Cardiac septum (tissue), 1 donor: Measurements from ENCODE around the gene IL20. TPM values are rescaled to one million over a fixed set of nuclear protein-coding genes. Genes with fewer than 3 reads are reported as not detected.

Experiments used
- DNase-seq: peaks from one replicate; pipeline ENCODE4 v3.0.0-alpha.2; 2020; ENCODE audit warnings: low spot score
- intact Hi-C: fragments of 100-400 bp; cut with DNase I; formaldehyde crosslinking; loops from one replicate; pipeline ENCODE4 v1.14.0; 2022
- total RNA-seq: library from RNA; stranded (reverse); fragmentation: NEBNext Ultra II Directional; extraction: Animal tissue kit (Norgen Biotek cat#: 25700); gene quantifications from one replicate; pipeline ENCODE4 v1.2.1, GENCODE V29; 2021
- donor health status: DM: no; HTN: no; CAD: no.

Gene IL20
- total RNA-seq, 1 donor from 2014 or later, result not detected

DNA sequence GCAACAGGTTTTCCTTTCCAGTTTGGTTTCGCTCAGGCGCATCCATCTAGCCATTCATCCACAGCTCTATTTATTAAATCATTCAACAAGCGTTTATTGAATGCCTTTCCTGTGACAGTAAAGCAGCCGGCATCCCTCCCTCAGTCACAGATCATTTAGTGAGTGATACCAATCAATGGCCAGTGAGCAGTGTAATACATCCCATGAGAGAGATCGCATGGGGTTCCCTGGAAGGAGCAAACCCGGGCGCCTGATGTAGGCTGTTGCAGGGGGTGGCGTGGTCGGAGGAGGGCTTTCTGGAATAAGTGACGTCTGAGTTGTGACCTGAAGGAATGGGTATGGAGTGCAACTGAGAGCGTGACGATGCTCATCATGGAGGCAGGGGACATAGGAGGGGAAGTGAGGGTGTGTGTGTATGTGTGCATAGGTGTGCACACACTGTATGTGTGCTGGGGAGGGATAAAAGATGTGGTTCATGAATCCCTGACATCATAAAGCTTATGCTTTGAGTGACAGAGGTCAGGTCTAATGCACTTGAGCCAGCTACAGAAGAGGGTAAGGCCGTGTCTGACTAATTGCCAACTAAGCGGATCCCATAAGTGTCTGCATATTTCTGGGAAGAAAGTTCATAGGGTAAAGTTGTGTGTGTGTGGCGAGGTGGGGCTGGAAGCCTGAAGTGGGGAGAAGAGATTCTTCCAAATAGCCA is 49.8 kb downstream of the IL20 start:
- DNase-seq, result no peak
- intact Hi-C loops, result no loop called here

DNA sequence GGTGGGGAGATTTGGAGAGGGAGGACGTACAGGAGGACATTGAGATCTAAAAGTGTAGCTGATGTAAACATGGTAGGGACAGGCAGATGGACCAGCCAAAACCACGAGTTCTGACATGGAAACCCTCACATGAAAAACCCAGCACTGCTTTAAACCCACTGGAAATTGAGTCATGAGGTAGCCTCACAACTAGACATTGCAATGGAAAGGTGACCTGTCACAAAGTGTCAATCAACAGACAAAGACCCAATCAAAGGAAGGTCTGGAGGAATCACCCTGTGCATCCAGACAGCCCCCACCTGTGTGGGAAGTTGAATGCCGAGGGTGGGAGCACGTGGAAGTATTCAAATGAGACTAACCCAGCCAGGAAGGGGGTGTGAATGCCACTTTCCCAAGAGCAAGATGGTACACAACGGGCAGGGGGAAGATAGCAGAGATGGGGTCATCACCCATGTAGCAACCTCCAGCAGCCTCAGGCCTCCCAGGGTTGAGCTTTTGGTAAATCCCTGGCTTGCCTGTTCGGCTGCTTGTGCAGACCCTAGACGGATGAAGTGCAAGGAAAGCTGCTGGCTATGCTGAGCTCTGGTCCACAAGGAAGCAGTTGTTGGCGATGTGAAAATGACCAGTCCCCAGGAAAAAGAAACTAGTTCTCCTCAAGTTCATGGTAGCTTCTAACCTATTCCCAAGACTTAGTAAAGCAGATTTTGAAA is 50.7 kb downstream of the IL20 start:
- DNase-seq, result no peak
- intact Hi-C loops, result no loop called here

DNA sequence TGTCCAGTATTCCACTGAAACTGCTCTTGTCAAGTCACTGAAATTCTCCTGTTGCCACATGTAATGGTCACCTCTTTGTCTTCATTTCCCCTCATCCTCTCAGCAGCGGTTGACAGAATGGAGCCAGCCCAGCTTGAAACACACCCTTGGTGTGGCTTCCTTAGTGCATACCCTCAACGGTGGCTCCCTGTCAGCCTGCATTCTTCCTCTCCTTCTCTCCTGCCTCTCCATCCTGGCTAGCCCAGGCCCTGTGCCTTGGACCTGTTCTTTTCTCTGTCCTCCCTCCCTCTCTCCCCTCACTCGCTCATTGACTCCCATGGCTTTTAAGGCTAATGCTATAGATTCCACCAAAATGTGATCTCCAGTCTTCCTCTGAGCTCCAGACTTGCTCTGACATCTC is 52.7 kb downstream of the IL20 start:
- DNase-seq, result no peak
- intact Hi-C loops, result no loop called here

Other genes starting within 250 kb of the IL20 start
- gene DYRK3, start 230.1 kb upstream of the IL20 start, total RNA-seq, result 11.3 TPM
- gene MAPKAPK2, start 180.7 kb upstream of the IL20 start, total RNA-seq, result 242 TPM
- gene IL19, start 94.8 kb upstream of the IL20 start, total RNA-seq, result not detected
- gene IL10, start 93.1 kb upstream of the IL20 start, total RNA-seq, result 0.43 TPM
- gene IL24, start 31.8 kb downstream of the IL20 start, total RNA-seq, result not detected
- 4.4 TPM for gene FCMR, start 56.3 kb downstream of the IL20 start, total RNA-seq
- gene PIGR, start 80.8 kb downstream of the IL20 start, total RNA-seq, result 0.22 TPM
- not detected for gene FCAMR, start 104.8 kb downstream of the IL20 start, total RNA-seq
- 0.70 TPM for gene C1orf116, start 167.1 kb downstream of the IL20 start, total RNA-seq
- 7.2 TPM for gene YOD1, start 185.6 kb downstream of the IL20 start, total RNA-seq
- 49.9 TPM for gene PFKFB2, start 187.7 kb downstream of the IL20 start, total RNA-seq
- gene C4BPB, start 223.2 kb downstream of the IL20 start, total RNA-seq, result 0.24 TPM
- gene C4BPA, start 238.6 kb downstream of the IL20 start, total RNA-seq, result not detected